Gastroesophageal sphincter (tissue), 3 donors: ENCODE measurements around the gene NUTM1.

Experiments
- CTCF ChIP-seq, 4 experiments: fragments of 200-600 bp in 2 of 4; fragments of 450-650 bp in 2 of 4; sonication (generic) in 1 of 4; IDR thresholded peaks; one replicate each; pipeline ENCODE4 v1.5.1; 2017 to 2019; ENCODE audit warnings: antibody characterized with exemption in 4 of 4, mild to moderate bottlenecking in 2 of 4, moderate library complexity in 2 of 4
- POLR2A ChIP-seq, 2 donors: fragments of 450-650 bp; IDR thresholded peaks; one replicate each; pipeline ENCODE4 v1.6.1; 2017; ENCODE audit warnings: antibody characterized with exemption in 2 of 2, mild to moderate bottlenecking in 2 of 2, moderate library complexity in 1 of 2

GRCh38 chr15:34355241-34355640, 12.1 kb downstream of the NUTM1 start:
- TF ChIP-seq CTCF (IDR thresholded peaks at IDR 0.05) (no peak), POLR2A (IDR thresholded peaks at IDR 0.05) (no peak)
